Measurements from ENCODE around the gene BRD7. TPM values are rescaled to one million over a fixed set of nuclear protein-coding genes. Genes with fewer than 3 reads are reported as not detected.

The BRD7 gene
- total RNA-seq, 1 experiment from 2014 or later: 45.6 TPM

GRCh38 chr16:50323335-50324011, 45.3 kb downstream of the BRD7 start:
- Histone ChIP-seq H3K36me3 (ENCODE audit: control insufficient read depth, insufficient read depth, low read length) (peaks cover 9% of the 10 kb centered on the region), H3K27ac (ENCODE audit: low read length) (no peak overlapping the region), H3K9me3 (ENCODE audit: control insufficient read depth, insufficient read depth, low read depth, low read length) (no peaks in the 10 kb centered on the region), H3K27me3 (ENCODE audit: control insufficient read depth, insufficient read depth, low read length) (no peaks in the 10 kb centered on the region), H3K4me3 (ENCODE audit: low read depth in 2 of 2, low read length in 2 of 2) (no peak overlapping the region), H3K4me1 (ENCODE audit: control insufficient read depth, insufficient read depth, low read length) (no peaks in the 10 kb centered on the region)
- BruUV-seq (replicated peaks): no TSS peak
- intact Hi-C loops (cut with micrococcal nuclease; ENCODE audit: unreplicated experiment): no loop called here
- ATAC-seq: no peak
- TF ChIP-seq REST (IDR thresholded peaks at IDR 0.05; ENCODE audit: insufficient read depth in 1 of 2, low read depth in 2 of 2, low read length in 1 of 2) (no peak), POLR2AphosphoS5 (IDR thresholded peaks at IDR 0.05; ENCODE audit: low read depth, low read length) (no peak), TCF7L2 (IDR thresholded peaks at IDR 0.05; ENCODE audit: low read depth, low read length) (no peak), SIN3A (IDR thresholded peaks at IDR 0.05; ENCODE audit: borderline replicate concordance, insufficient read depth, low read depth, low read length) (no peak), CTCF (IDR thresholded peaks at IDR 0.05) (peak; percentile 37)
- ChIA-PET CTCF (no interaction called here), POLR2A (no interaction called here)
- in situ Hi-C loops (cut with HindIII; ENCODE audit: low pct_unique_long_range_greater_than_20kb, low sequenced_read_pairs): no loop called here
- peak; percentile 8 for DNase-seq (ENCODE audit: low read depth, low spot score)

- Histone ChIP-seq H3K36me3 (ENCODE audit: control insufficient read depth, insufficient read depth, low read length) (peaks cover 19% of the 10 kb centered on the region), H3K27ac (ENCODE audit: low read length) (no peak overlapping the region), H3K4me1 (ENCODE audit: control insufficient read depth, insufficient read depth, low read length) (no peaks in the 10 kb centered on the region), H3K27me3 (ENCODE audit: control insufficient read depth, insufficient read depth, low read length) (no peaks in the 10 kb centered on the region), H3K9me3 (ENCODE audit: control insufficient read depth, insufficient read depth, low read depth, low read length) (no peaks in the 10 kb centered on the region), H3K4me3 (ENCODE audit: low read depth in 2 of 2, low read length in 2 of 2) (no peak overlapping the region)
- in situ Hi-C loops (cut with HindIII; ENCODE audit: low pct_unique_long_range_greater_than_20kb, low sequenced_read_pairs) (no loop called here), intact Hi-C loops (cut with micrococcal nuclease; ENCODE audit: unreplicated experiment) (no loop called here)
- DNase-seq (ENCODE audit: low read depth, low spot score): no peak
- POLR2A ChIA-PET: no interaction called here
- CTCF ChIA-PET: interaction anchor here (0.6 kb wide), 1 partner anchor 78 kb away, joined by 4 read pairs; no protein-coding TSS in a partner anchor
- no TSS peak for BruUV-seq (replicated peaks)
- no peak for ATAC-seq
- TF ChIP-seq POLR2AphosphoS5 (IDR thresholded peaks at IDR 0.05; ENCODE audit: low read depth, low read length) (no peak), TCF7L2 (IDR thresholded peaks at IDR 0.05; ENCODE audit: low read depth, low read length) (no peak)
Measured at GRCh38 chr16:50322333-50322732, 46.5 kb downstream of the BRD7 start.

GRCh38 chr16:50320310-50320709, 48.5 kb downstream of the BRD7 start:
- TF ChIP-seq SIN3A (IDR thresholded peaks at IDR 0.05; ENCODE audit: borderline replicate concordance, insufficient read depth, low read depth, low read length) (no peak), REST (IDR thresholded peaks at IDR 0.05; ENCODE audit: insufficient read depth in 1 of 2, low read depth in 2 of 2, low read length in 1 of 2) (no peak), TCF7L2 (IDR thresholded peaks at IDR 0.05; ENCODE audit: low read depth, low read length) (no peak), POLR2AphosphoS5 (IDR thresholded peaks at IDR 0.05; ENCODE audit: low read depth, low read length) (no peak), CTCF (IDR thresholded peaks at IDR 0.05) (no peak)
- no TSS peak for BruUV-seq (replicated peaks)
- no peaks in the 10 kb centered on the region for H3K4me1 ChIP-seq (ENCODE audit: control insufficient read depth, insufficient read depth, low read length)
- ATAC-seq (no peak), DNase-seq (ENCODE audit: low read depth, low spot score) (no peak)
- ChIA-PET POLR2A (no interaction called here), CTCF (no interaction called here)
- no peak overlapping the region for H3K4me3 ChIP-seq (ENCODE audit: low read depth in 2 of 2, low read length in 2 of 2)
- H3K9me3 ChIP-seq (ENCODE audit: control insufficient read depth, insufficient read depth, low read depth, low read length): no peaks in the 10 kb centered on the region
- H3K36me3 ChIP-seq (ENCODE audit: control insufficient read depth, insufficient read depth, low read length): peaks cover 21% of the 10 kb centered on the region
- H3K27ac ChIP-seq (ENCODE audit: low read length): no peak overlapping the region
- H3K27me3 ChIP-seq (ENCODE audit: control insufficient read depth, insufficient read depth, low read length): no peaks in the 10 kb centered on the region
- intact Hi-C loops (cut with micrococcal nuclease; ENCODE audit: unreplicated experiment): no loop called here
- in situ Hi-C loops (cut with HindIII; ENCODE audit: low pct_unique_long_range_greater_than_20kb, low sequenced_read_pairs): no loop called here
